HepG2 (cell line): ENCODE results near the gene DNAJC7. TPM values are rescaled to one million over a fixed set of nuclear protein-coding genes. Genes with fewer than 3 reads are reported as not detected.

Experiments
- ARNT2 ChIP-seq: sonication (generic); formaldehyde crosslinking; IDR thresholded peaks from 2 replicates; pipeline ENCODE4 v1.8.0; 2022; ENCODE audit warnings: mild to moderate bottlenecking, low read depth, missing genetic modification reagents, moderate library complexity
- GZF1 ChIP-seq: sonication (generic); formaldehyde crosslinking; IDR thresholded peaks from 2 replicates; pipeline ENCODE4 v1.5.1; 2020; ENCODE audit warnings: mild to moderate bottlenecking, missing genetic modification reagents
- KAT7 ChIP-seq: IDR thresholded peaks from 2 replicates; pipeline ENCODE4 v1.6.1; 2018; ENCODE audit warnings: borderline replicate concordance, missing compliant biosample characterization
- MEIS1 ChIP-seq: sonication (generic); formaldehyde crosslinking; IDR thresholded peaks from 2 replicates; pipeline ENCODE4 v1.9.0; 2021; ENCODE audit warnings: mild to moderate bottlenecking, missing genetic modification reagents, moderate library complexity, borderline replicate concordance
- NFIC ChIP-seq: IDR thresholded peaks from 2 replicates; pipeline ENCODE4 v1.6.1; 2012; ENCODE audit warnings: mild to moderate bottlenecking, low read length, inconsistent platforms
- NONO ChIP-seq, 2 experiments: fragments of 450-650 bp in 1 of 2; sonication (generic) in 1 of 2; formaldehyde crosslinking in 1 of 2; IDR thresholded peaks in 1 of 2; conservative IDR thresholded peaks in 1 of 2; 2 replicates each; pipeline versions ENCODE4 v1.6.1 to v1.8.0; 2017 to 2022; ENCODE audit warnings: mild to moderate bottlenecking in 1 of 2, missing genetic modification reagents in 1 of 2, moderate library complexity in 1 of 2
- SALL1 ChIP-seq: sonication (generic); formaldehyde crosslinking; IDR thresholded peaks from 2 replicates; pipeline ENCODE4 v1.8.0; 2022; ENCODE audit warnings: mild to moderate bottlenecking, missing genetic modification reagents
- TBX2 ChIP-seq: sonication (generic); formaldehyde crosslinking; IDR thresholded peaks from 2 replicates; pipeline ENCODE4 v1.5.0; 2020; ENCODE audit warnings: missing genetic modification reagents, mild to moderate bottlenecking, borderline replicate concordance
- ZNF296 ChIP-seq: sonication (generic); formaldehyde crosslinking; conservative IDR thresholded peaks from 2 replicates; pipeline ENCODE4 v1.5.0; 2020; ENCODE audit warnings: mild to moderate bottlenecking, missing genetic modification reagents
- ZNF501 ChIP-seq: sonication (generic); formaldehyde crosslinking; IDR thresholded peaks from 2 replicates; pipeline ENCODE4 v1.5.1; 2020; ENCODE audit warnings: mild to moderate bottlenecking, moderate library complexity, missing genetic modification reagents
- ZNF547 ChIP-seq: sonication (generic); formaldehyde crosslinking; IDR thresholded peaks from 2 replicates; pipeline ENCODE4 v1.5.1; 2020; ENCODE audit warnings: mild to moderate bottlenecking, missing genetic modification reagents
- ZNF891 ChIP-seq: sonication (generic); formaldehyde crosslinking; IDR thresholded peaks from 2 replicates; pipeline ENCODE4 v1.5.0; 2020; ENCODE audit warnings: mild to moderate bottlenecking, missing genetic modification reagents
- ZSCAN9 ChIP-seq: IDR thresholded peaks from 2 replicates; pipeline ENCODE4 v1.6.1; 2016; ENCODE audit warnings: borderline replicate concordance
- polyA plus RNA-seq, 8 experiments: library from polyadenylated mRNA; depleted of rRNA in 3 of 8; stranded (reverse) in 7 of 8; unstranded in 1 of 8; fragments of >200 nt; fragmentation: Illumina TruSeq in 4 of 8; extraction: Trizol in 4 of 8; gene quantifications; 2 replicates each; pipeline versions ENCODE4 v1.2.1 to v1.2.3, GENCODE V29; 2011 to 2016; ENCODE audit warnings: low read depth in 4 of 8, missing spikeins in 1 of 8, mixed read lengths in 1 of 8; ENCODE audit not compliant: insufficient read depth in 1 of 8
- total RNA-seq, 5 experiments: library from RNA; depleted of rRNA; stranded (reverse); fragments of >200 nt; fragmentation: Illumina TruSeq; extraction: Trizol; gene quantifications; 2 replicates each; pipeline ENCODE4 v1.2.3, GENCODE V29; 2016; ENCODE audit warnings: low read depth in 1 of 5
- TF ChIP-seq, protein P1 (sequence below): sonication (generic); formaldehyde crosslinking; IDR thresholded peaks from 2 replicates; pipeline ENCODE4 v1.4.0; 2020; ENCODE audit warnings: missing genetic modification reagents, low read depth, mild to moderate bottlenecking, borderline replicate concordance
- TF ChIP-seq, protein P2 (sequence below): sonication (generic); formaldehyde crosslinking; IDR thresholded peaks from 2 replicates; pipeline ENCODE4 v1.4.0; 2020; ENCODE audit warnings: missing genetic modification reagents
- TF ChIP-seq, protein P3 (sequence below): sonication (generic); formaldehyde crosslinking; IDR thresholded peaks from 2 replicates; pipeline ENCODE4 v1.4.0; 2020; ENCODE audit warnings: mild to moderate bottlenecking, missing genetic modification reagents
- TF ChIP-seq, protein P4 (sequence below), 2 experiments: sonication (generic) in 1 of 2; formaldehyde crosslinking in 1 of 2; IDR thresholded peaks; 2 replicates each; pipeline versions ENCODE4 v1.6.1 to v1.9.0; 2014 to 2022; ENCODE audit warnings: antibody characterized with exemption in 1 of 2, borderline replicate concordance in 1 of 2, inconsistent platforms in 1 of 2, low read depth in 1 of 2, missing genetic modification reagents in 1 of 2
- TF ChIP-seq, protein P5 (sequence below): IDR thresholded peaks from 2 replicates; pipeline ENCODE4 v1.6.1; 2016

DNAJC7 gene
- total and polyA plus RNA-seq, 2 of the 13 experiments (the other 11 are each of a cell fraction or from before 2014, with no cell fraction given), result 47.7 to 132 TPM

DNA sequence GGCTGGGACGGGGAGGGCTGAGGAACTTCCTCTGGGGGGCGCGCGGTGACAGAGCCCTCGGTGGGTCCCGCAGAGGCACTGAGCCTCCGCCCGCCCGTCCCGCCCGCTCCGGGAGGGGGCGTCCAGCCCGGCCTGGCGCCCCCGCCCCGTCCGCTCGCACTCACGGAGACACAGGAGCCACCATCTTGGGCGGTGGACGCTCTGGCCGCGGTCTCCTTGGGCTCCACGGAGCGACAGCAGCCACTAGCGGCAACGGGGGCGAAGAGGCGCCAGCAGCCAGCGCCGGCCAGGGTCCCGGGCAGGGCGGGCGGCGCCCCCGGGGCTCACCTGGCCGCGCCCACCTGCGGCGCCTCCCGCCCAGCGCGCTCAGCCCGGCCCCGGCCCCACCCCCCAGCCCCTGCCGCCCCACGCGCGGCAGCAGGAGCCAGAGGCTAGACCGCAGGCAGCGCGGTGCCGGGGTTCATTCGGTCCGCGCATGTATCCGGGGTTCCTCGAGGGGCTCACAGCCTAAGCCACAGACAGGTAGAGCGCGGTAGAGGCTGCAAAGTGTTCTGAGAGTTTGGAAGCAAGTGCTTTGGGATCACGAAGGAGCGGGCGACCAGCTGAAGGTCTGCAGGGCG lies 33.3 kb upstream of the DNAJC7 start, which contains the start of gene C17orf113 (continued):
- TF ChIP-seq, protein P1, sequence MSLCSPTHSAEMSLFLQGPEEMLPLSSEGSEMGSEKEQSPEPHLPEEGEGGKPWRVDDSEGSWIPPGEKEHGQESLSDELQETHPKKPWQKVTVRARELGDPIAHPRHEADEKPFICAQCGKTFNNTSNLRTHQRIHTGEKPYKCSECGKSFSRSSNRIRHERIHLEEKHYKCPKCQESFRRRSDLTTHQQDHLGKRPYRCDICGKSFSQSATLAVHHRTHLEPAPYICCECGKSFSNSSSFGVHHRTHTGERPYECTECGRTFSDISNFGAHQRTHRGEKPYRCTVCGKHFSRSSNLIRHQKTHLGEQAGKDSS (CRISPR knock-in tag), result peak; percentile 57; the same call in 1 of the 2 replicates
- TF ChIP-seq KAT7 (CRISPR knock-in tag) (0 out of 2 replicates have a peak, but pooled peaks have one; percentile 58), NONO (IDR thresholded peaks at IDR 0.05) (no peak), NONO (CRISPR knock-in tag; conservative IDR thresholded peaks at IDR 0.05) (0 out of 2 replicates have a peak, but pooled peaks have one; percentile 34), ZSCAN9 (0 out of 2 replicates have a peak, but pooled peaks have one; percentile 15), TBX2 (peak; percentile 68), MEIS1 (CRISPR knock-in tag) (0 out of 2 replicates have a peak, but pooled peaks have one; percentile 64), NFIC (no peak), ZNF296 (CRISPR knock-in tag) (no peak), ZNF891 (CRISPR knock-in tag) (peak; percentile 50; the same call in 1 of the 2 replicates), ZNF547 (CRISPR knock-in tag) (0 out of 2 replicates have a peak, but pooled peaks have one; percentile 35), ARNT2 (CRISPR knock-in tag) (peak; percentile 50; the same call in 1 of the 2 replicates), ZNF501 (CRISPR knock-in tag) (peak; percentile 54; the same call in 1 of the 2 replicates), GZF1 (no peak), SALL1 (CRISPR knock-in tag) (peak; percentile 62)
- TF ChIP-seq, protein P2, sequence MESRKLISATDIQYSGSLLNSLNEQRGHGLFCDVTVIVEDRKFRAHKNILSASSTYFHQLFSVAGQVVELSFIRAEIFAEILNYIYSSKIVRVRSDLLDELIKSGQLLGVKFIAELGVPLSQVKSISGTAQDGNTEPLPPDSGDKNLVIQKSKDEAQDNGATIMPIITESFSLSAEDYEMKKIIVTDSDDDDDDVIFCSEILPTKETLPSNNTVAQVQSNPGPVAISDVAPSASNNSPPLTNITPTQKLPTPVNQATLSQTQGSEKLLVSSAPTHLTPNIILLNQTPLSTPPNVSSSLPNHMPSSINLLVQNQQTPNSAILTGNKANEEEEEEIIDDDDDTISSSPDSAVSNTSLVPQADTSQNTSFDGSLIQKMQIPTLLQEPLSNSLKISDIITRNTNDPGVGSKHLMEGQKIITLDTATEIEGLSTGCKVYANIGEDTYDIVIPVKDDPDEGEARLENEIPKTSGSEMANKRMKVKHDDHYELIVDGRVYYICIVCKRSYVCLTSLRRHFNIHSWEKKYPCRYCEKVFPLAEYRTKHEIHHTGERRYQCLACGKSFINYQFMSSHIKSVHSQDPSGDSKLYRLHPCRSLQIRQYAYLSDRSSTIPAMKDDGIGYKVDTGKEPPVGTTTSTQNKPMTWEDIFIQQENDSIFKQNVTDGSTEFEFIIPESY (CRISPR knock-in tag), result no peak
- TF ChIP-seq, protein P3, sequence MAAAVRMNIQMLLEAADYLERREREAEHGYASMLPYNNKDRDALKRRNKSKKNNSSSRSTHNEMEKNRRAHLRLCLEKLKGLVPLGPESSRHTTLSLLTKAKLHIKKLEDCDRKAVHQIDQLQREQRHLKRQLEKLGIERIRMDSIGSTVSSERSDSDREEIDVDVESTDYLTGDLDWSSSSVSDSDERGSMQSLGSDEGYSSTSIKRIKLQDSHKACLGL (CRISPR knock-in tag), result peak; percentile 45; the same call in 1 of the 2 replicates
- TF ChIP-seq, protein P4, sequence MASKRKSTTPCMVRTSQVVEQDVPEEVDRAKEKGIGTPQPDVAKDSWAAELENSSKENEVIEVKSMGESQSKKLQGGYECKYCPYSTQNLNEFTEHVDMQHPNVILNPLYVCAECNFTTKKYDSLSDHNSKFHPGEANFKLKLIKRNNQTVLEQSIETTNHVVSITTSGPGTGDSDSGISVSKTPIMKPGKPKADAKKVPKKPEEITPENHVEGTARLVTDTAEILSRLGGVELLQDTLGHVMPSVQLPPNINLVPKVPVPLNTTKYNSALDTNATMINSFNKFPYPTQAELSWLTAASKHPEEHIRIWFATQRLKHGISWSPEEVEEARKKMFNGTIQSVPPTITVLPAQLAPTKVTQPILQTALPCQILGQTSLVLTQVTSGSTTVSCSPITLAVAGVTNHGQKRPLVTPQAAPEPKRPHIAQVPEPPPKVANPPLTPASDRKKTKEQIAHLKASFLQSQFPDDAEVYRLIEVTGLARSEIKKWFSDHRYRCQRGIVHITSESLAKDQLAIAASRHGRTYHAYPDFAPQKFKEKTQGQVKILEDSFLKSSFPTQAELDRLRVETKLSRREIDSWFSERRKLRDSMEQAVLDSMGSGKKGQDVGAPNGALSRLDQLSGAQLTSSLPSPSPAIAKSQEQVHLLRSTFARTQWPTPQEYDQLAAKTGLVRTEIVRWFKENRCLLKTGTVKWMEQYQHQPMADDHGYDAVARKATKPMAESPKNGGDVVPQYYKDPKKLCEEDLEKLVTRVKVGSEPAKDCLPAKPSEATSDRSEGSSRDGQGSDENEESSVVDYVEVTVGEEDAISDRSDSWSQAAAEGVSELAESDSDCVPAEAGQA (IDR thresholded peaks at IDR 0.05; ENCODE audit: low read depth), result peak; percentile 66; the same call in 1 of the 2 replicates
- TF ChIP-seq, protein P4 (CRISPR knock-in tag; IDR thresholded peaks at IDR 0.05; ENCODE audit: borderline replicate concordance), result no peak
- TF ChIP-seq, protein P5, sequence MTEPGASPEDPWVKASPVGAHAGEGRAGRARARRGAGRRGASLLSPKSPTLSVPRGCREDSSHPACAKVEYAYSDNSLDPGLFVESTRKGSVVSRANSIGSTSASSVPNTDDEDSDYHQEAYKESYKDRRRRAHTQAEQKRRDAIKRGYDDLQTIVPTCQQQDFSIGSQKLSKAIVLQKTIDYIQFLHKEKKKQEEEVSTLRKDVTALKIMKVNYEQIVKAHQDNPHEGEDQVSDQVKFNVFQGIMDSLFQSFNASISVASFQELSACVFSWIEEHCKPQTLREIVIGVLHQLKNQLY (CRISPR knock-in tag), result no peak
